Occipital lobe (tissue), 2 donors: Measurements from ENCODE around the gene CRYBA1. TPM values are rescaled to one million over a fixed set of nuclear protein-coding genes. Genes with fewer than 3 reads are reported as not detected.
"Not testable (repeated sequence)": the region's sequence is repeated elsewhere in the genome, so short reads cannot be mapped to it uniquely, and the experiment has no call there.

Experiments used
- DNase-seq: peaks from one replicate; lab custom pipeline; 2025; lab: John Stamatoyannopoulos, UW
- total RNA-seq: library from RNA; depleted of rRNA; stranded (reverse); fragments of >200 nt; gene quantifications from one replicate; pipeline ENCODE4 v1.2.3, GENCODE V29; 2014

The CRYBA1 gene
- total RNA-seq, 1 donor from 2014 or later = not detected

DNA sequence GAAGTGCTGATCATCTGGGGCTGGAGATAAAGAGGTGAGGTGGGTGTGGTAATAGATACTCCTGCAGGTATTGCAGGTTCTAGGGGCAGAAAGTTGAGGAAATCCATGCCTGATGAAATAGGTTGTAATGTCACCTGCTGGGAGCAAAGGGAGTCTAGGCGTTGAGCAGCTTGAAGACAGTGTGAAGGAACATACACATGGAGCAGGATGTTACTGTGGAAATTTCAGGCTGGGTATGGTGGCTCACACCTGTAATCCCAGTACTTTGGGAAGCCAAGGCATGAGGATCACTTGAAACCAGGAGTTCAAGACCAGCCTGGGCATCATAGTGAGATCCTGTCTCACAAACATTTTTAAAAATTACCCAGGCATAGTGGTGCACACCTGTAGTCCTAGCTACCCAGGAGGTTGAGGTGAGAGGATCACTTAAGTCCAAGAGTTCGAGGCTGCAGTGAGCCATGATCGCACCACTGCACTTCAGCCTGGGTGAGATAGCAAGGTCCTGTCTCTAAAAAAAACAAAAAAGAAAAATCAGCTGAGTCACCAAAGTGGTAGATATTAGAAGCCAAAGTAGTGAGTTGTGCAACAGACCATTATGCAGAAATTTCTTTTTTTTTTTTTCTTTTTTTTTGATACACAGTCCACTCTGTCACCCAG, 9.1 kb upstream of the CRYBA1 start:
- no peak for DNase-seq

DNA sequence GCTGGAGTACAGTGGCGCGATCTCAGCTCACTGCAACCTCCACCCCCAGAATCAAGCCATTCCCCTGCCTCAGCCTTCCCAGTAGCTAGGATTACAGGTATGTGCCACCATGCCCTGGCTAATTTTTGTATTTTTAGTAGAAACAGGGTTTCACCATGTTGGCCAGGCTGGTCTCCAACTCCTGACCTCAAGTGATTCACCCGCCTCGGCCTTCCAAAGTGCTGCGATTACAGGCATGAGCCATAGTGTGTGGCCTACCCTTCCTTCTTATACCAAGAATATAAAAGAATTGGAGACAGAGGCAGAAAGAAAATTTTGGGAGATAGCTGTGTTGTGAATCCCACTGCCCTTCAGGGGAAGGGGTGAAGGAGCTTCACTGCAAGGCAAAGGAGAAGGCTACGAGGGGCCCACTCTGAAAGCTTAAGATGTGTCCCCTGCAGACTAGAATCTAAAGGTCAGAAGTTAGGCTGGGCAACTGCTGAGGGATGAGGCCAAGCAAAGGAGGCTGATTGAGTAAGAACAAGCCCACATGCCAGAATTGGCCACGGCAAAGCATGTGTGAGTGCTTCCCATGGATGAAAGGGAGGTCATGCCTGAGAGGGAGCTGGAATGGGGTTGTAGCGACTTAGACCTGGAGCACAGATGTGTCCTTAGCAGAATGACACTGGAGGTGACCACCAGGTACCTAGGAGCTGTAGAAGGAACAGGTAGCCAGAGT, 8.4 kb upstream of the CRYBA1 start:
- DNase-seq = no peak

DNA sequence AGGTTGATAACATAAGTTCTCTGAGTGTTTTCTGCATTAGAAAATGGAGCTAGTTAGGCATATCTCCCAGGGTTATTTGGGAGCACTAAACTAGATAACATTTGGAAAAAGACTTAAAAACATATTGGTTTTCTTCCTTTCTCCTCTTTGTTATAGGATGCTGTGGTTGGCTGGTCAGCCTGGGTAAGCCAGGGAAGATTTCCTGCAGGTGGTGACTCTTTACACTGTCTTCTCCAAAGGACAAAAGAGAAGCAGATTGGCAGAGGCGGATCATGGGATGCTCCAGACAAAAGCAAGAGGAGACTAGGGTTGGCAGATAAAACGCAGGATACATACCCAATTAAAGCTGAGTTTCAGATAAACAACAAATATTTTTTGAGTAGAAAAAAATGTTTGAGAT, 6.2 kb upstream of the CRYBA1 start:
- DNase-seq = no peak

DNA sequence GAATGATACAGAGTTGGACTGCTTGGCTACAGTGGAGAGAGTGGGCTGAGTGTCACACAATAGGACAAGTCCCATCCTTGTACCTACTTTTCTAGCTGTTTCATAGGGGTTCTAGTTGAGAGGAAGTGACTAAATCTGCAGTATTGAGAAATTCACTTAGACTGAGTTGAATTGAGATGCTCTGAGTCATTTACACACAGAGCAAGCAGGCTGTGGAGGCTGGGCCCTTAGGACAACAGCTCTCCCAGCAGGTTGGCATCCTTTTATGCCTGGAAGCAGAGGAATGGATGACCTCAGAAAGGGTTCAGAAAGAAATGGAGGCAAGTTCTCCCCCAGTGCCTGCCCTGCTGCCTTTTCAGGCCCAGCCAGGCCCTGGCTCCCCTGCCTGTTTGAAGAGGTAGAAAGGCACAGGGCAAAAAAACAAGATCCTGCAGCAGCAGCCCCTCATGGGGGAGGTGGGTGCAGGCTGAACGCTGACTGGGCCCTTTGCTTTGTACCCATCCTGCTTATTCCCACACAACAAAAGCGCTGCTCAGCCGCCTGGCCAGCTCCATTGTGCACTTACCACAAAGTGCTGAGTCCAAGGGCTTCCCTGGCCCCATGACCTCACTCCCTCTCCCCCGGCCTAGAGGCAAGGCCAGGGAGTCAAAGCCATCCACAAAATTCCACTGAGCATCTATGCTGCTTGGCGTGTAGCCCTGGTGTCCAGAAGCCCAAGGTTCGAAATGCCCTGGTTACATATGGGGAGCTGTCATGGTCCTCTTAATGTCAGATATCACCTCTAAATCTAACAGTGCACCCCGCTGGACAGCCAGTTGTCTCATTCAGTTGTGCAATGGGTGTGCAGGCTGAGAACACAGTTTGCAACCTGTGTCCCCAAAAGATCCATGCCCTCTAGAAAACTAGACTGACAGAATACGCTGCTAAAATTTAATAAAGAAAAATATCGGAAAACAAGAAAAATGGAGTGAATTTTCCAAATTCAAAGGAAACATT, 5.4 kb upstream of the CRYBA1 start:
- peak; percentile 36 for DNase-seq

DNA sequence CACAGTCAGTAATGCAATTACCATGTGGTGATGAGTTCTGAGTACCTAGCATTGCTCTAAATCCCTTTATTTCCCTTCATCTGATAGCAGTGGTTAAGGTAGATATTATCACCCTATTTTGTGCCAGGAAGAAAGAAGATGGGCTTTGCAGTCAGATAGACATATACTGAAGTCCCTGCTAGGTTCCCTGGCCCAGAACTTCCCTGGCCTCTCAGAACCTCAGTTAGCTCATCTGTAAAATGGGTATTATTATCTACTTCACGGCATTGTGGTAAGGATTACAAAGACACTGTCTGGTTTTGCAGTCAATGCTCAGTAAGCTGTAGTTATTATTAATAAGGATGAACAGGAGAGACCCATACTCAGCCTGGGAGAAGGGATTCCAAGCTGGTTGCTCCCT, 4.6 kb upstream of the CRYBA1 start:
- no peak for DNase-seq

DNA sequence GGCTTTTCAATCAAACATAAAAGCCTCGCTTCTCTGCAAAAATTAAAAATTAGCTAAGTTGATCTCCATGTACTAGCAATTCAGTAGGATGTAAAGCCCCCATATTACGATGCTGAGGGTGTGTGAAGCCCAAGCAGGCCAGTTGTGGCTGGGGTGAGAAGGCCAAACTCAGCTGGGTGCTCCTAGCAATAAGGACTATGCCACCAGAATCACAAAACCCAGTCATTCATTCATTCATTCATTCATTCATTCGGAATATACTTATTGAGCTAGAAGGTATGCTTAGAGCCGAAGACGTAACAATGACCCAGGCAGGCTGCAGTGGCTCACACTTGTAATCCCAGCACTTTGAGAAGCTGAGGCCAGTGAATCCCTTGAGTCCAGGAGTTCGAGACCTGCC, 3.9 kb upstream of the CRYBA1 start:
- no peak for DNase-seq

DNA sequence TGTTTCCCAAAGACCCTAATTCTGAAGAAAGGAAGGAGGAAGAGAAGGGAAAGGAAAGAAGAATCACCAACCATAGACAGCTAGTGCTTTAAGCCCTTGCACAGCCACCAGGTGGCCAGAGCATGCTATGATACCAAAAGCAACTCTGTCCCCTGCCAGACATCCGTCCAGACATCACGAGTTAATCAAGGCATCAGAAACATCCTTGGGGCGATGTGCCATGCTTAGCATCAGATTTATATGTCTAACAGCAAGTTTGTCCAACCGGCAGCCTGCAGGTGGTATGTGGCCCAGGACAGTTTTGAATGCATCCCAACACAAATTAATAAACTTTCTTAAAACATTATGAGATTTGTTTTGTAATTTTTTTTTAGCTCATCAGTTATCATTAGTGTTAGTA, 2.9 kb upstream of the CRYBA1 start:
- no peak for DNase-seq

DNA sequence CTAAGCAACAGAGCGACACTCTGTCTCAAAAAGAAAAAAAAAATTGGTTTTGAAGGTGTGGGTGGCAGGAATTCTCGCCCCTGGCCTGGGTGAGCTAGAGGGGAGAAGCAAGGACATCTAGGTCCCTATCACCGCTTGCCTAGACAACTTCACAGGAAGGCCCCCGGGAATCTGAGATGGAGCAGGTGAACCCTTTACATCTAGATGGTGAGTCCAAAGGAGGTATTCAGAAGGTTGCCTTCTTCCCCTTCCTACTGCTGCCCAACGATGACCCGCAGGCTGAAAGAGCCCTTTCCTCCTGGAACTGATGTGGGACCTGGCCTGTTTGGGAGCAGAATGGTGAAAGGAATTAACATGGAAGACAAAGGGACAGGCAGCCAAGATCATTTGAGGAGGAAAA, 1.3 kb upstream of the CRYBA1 start:
- DNase-seq = no peak

DNA sequence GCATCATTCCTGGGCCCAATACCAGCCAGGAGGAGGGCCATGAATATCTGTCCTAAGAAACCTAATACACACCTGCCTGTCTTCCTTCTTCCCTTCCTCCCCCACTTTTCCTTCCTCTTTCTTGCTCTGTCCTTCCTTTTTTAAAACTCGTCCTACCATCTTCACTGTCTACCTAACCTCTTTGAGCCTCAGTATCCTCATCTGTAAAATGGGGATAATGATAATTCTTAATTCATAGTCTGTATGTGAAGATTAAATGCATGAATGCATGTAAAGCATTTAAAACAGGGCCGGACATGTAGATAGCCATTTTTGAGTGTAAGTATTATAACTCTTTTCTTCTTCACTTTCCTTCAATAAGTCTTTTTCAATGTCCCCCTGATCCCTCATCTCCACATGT, 560 bp downstream of the CRYBA1 start:
- no peak for DNase-seq

DNA sequence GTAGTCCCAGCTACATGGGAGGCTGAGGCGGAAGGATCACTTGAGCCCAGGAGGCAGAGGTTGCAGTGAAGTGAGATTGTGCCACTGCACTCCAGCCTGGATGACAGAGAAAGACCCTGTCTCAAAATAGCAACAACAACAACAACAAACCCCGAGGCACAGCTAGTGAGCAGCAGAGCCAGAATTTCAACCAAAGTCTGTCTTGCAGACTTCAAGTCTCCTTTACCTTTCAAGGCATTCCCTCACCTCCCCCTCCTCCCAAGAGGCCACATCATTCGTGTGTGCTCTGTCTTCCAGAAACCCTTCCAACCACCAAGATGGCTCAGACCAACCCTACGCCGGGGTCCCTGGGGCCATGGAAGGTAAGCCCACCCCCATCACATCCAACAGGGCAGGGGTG, 2.2 kb downstream of the CRYBA1 start:
- DNase-seq = no peak

DNA sequence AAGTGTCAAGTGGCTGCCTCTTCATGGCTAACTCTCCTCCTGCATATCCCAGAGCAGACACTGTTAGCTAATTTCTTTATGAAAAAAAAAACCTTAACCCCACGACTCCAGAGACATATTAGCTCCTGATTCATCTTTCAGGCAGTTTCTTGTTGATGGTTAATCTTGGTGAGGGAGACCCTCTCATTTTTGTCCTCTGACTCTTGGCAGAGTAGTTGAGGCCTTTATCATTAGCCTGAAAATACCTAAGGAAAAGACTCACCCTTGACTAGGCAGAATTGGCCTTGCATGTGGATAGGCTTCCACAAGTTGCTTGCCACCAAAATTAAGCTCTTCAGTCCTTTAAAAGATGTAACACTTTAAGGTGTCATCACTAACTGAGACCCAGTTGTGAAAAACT, 4.0 kb downstream of the CRYBA1 start:
- DNase-seq = no peak

DNA sequence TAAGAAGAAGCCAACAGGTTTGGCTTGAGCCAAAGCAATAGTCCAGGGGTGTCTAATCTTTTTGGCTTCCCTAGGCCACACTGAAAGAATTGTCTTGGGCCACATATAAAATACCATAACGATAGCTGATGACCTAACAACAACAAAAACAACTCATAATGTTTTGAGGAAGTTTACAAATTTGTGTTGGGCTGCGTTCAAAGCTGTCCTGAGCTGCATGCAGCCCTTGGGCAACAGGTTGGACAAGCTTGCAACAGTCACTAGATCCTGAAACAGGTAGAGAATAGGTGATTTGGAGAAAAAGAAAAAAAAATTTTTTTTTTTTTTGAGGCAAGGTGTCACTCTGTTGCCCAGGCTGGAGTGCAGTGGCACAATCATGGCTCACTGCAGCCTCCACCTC, 4.5 kb downstream of the CRYBA1 start:
- no peak for DNase-seq

DNA sequence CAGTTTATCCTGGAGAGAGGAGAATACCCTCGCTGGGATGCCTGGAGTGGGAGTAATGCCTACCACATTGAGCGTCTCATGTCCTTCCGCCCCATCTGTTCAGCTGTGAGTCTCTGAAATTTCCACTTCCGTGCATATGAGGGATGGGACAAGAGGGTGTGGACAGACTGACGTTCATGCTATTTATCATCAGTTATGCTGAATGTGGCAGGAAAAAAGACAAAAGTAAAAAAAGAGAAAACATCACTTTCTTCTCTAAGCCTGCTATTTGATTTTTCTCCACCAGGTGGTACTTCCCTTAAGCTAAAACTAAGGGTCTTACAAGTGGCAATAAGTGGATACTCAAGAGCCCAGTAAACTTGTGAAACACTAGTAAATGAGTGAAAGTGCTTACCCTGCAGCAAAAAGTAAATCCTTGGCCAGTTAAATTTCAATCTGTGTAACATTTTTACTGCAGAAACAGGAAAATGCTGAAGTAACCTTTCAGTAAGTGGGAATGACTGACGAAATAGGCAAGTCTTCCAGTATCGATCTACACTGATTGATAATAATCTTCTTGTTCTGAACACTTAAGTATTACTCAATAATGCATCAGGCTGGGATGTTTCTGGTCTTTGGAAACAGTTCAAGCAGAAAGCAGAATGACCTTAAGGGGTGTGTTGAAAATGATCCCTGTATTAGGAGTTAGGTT, 5.6 kb downstream of the CRYBA1 start:
- no peak for DNase-seq

DNA sequence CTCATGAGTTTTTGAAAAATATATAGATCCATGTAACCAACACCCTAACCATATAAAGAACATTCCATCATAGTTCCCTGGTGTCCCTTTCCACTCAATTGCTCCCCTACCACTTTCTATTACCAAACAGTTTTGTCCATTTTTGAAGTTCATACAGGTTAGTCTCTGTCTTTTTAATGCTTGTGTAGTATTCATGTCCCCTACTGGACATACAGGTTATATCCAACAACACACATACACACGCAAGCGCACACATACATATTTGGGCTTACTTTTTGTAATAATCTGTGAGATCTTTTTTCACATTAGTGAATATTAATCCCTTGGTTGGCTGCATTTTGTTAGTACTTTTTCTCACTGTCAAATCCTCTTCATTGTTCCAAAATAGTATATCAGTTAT, 6.4 kb downstream of the CRYBA1 start:
- no peak for DNase-seq

DNA sequence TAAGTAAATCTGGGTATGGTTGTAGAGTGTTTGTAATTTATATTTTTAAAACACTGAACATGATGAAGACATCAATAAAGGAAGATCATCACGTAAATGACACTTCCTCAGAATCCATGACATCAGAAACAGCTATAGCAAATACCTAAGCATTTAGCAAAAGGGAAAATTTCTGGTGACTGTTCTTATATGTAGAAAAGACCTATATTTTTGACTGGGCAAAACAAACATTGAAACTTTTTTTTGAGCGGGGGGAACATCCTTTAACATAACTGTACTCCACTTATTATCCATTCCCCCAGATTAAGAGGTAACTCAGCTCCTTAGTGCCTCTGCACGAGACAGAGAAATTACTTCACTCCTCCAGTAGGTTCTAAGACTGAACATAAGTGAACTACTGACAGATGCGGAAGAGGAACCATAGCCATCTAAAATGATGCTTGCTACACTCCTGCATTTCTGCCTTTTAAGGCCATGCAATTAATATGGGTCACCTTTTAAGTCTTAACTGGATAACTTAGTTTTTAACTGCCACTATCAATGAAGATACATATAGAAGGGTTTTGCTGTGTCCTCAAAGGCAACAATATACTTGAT, 9.4 kb downstream of the CRYBA1 start:
- DNase-seq = no peak

DNA sequence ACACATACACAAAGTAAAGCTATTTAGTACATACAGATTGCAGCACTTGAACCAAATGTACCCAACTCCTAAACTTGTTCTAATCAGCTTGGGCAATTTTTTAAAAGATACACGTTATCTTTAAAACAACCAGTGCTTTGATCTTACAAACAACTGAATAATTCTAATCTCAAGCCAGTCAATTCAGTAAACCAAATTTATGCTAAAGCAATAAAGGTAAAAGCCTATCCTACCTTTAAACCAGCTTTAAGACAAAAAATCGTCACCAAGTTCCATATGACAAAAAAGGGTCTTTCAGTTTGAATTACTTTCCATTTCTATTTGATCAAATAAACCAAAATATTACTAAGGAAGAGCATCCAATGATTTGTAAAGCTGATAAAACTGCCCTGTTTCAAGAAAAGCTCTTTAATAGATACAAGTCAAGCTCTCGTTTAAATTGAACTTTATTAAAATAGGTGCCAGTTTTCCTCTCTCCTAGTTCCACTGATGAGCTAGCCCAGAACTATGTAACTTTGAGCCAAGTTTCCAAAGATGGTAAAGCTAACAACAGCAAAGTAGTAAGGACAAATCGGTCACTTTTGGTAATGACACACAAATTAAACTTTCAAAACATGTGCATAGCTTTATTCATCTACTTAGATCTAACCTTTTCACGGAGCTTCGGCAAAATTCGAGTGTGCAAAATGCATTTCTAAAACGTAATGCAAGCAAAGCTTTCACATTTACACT, 10.2 kb downstream of the CRYBA1 start:
- DNase-seq = no peak

DNA sequence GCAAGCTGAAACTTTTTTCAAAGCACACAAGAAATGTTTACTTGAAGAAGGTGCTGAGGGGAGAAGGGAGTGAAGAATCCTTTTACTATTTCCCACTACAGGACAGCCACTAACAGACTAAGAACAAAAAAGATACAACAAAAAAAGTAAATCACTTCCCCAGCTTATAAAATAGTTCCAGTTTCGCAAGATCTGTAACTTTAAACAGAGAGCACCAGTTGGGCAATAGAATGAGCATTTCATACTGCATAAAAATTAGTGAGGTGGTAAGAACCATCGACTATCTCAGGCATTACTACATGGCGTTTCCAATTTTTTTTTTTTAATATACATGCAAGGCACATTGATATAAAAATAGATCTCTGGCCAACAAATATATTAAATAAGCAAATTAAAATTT, 11.1 kb downstream of the CRYBA1 start:
- DNase-seq = no peak

DNA sequence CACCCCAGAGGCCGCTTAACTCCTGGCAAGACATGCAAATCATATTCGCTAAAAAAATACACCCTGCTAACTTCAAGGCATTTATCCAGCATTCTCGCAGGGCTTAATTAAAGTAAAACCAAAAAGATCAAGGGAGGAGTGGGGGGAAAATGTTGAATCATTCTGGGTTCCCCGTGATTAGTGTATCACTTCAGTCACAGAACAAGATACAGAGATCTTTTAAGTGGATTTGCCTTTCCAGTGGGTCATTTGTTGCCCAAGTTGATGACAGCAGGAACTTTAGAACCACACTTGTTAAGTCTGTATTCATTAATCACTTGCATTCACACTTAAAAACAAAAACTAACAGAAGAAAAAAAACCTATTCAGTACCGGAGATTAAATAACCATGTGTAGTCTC, 17.3 kb downstream of the CRYBA1 start:
- no peak for DNase-seq

DNA sequence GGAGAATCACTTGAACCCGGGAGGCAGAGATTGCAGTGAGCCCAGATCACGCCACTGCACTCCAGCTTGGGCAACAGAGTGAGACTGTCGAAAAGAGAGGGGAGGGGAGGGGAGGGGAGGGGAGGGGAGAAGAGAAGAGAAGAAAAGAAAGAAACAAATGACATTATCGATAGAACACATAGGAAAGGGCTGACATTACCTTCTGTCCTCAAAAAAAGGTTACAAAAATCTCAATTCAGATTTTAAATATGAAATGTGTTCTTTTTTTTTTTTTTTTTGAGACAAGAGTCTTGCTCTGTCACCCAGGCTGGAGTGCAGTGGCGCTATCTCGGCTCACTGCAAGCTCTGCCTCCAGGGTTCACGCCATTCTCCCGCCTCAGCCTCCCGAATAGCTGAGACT, 25.3 kb downstream of the CRYBA1 start:
- not testable (repeated sequence) for DNase-seq

DNA sequence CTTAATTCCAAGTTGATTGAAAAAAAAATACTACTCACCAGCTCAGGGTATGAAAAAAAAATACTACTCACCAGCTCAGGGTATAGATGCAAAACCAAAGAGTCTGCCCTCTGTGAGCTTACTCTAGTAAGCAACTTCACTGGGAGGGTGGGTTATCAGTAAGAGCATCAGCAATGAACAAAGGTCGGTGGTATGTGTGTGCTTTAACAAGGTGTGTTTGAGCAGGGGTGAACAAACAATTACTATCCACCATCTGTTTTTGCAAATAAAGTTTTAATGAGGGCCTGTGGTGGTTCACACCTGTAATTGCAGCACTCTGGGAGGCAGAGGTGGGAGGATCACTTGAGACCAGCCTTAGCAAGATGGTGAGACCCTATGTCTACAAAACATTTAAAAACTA, 27.3 kb downstream of the CRYBA1 start:
- DNase-seq = no peak

DNA sequence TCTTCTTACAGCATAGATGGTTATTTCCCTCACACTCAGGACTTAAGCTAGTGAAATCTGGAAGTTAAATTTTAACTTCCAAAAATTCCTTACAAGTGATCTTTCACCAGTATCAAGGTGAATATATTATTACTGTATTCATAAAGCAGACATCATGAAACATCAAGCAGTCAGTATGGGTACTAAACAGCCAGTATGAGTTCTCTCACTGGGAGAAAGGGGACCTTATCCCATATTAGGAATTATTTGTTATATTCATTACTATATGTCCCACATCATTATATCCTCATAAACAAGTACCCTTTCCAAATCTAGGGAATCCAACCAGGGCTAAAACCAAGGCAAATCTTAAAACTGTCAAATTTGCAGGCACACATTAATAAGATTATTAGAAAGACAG, 32.0 kb downstream of the CRYBA1 start:
- no peak for DNase-seq
